A673 (cell line): ENCODE measurements around the gene PAX3. TPM values are rescaled to one million over a fixed set of nuclear protein-coding genes. Genes with fewer than 3 reads are reported as not detected.
A peak's percentile ranks its signal among the peaks of the same experiment; 100 is the strongest.

Experiments
- BruUV-seq: library from RNA; stranded (reverse); fragments of 400-500 nt; replicated peaks from 2 replicates; lab custom pipeline; 2021; lab: Mats Ljungman, UMichigan
- CTCF ChIA-PET: fragments of 300-600 bp; sonication (Branson Sonifier 250); formaldehyde crosslinking; loops from one replicate; lab custom pipeline; 2022; ENCODE audit warnings: antibody characterized with exemption; lab: Charles Lee
- POLR2A ChIA-PET: fragments of 300-600 bp; sonication (Branson Sonifier 250); formaldehyde crosslinking; loops from one replicate; lab custom pipeline; 2022; ENCODE audit warnings: antibody characterized with exemption; ENCODE audit not compliant: low non-redundant PET; lab: Charles Lee
- DNase-seq: peaks from one replicate; pipeline ENCODE4 v3.0.0-alpha.2; 2015; ENCODE audit warnings: low spot score
- H3K27ac ChIP-seq: fragments of 200-600 bp; sonication (generic); 2 replicates; pipeline ENCODE4 v1.5.1; 2016; ENCODE audit warnings: mixed run types, low read depth, mild to moderate bottlenecking, mixed read lengths, antibody characterized with exemption, low read length; ENCODE audit not compliant: poor library complexity, severe bottlenecking
- H3K27me3 ChIP-seq: fragments of 200-600 bp; sonication (generic); replicated peaks from 2 replicates; pipeline ENCODE4 v1.6.1; 2017; ENCODE audit warnings: mixed run types, low read depth, mild to moderate bottlenecking, mixed read lengths, antibody characterized with exemption, low read length; ENCODE audit not compliant: insufficient read depth, poor library complexity
- H3K36me3 ChIP-seq: fragments of 200-600 bp; sonication (generic); 2 replicates; pipeline ENCODE4 v1.6.1; 2016; ENCODE audit warnings: mixed run types, mild to moderate bottlenecking, mixed read lengths, antibody characterized with exemption, low read length; ENCODE audit not compliant: insufficient read depth, poor library complexity, severe bottlenecking
- H3K4me1 ChIP-seq: fragments of 200-600 bp; sonication (generic); 2 replicates; pipeline ENCODE4 v1.6.1; 2017; ENCODE audit warnings: mixed run types, mild to moderate bottlenecking, mixed read lengths, antibody characterized with exemption, low read length; ENCODE audit not compliant: insufficient read depth, poor library complexity, severe bottlenecking
- H3K4me3 ChIP-seq: fragments of 200-600 bp; sonication (generic); 2 replicates; pipeline ENCODE4 v1.5.1; 2016; ENCODE audit warnings: low read depth, mixed run types, mild to moderate bottlenecking, mixed read lengths, low read length; ENCODE audit not compliant: poor library complexity, severe bottlenecking
- H3K9me3 ChIP-seq: fragments of 200-600 bp; sonication (generic); 2 replicates; pipeline ENCODE4 v1.6.1; 2016; ENCODE audit warnings: mixed run types, low read depth, mild to moderate bottlenecking, mixed read lengths, antibody characterized with exemption, low read length; ENCODE audit not compliant: poor library complexity, severe bottlenecking
- EZH2 ChIP-seq: fragments of 200-600 bp; sonication (generic); IDR thresholded peaks from 2 replicates; pipeline ENCODE4 v1.6.1; 2017; ENCODE audit warnings: borderline replicate concordance, low read depth, mild to moderate bottlenecking, mixed read lengths, antibody characterized with exemption, low read length; ENCODE audit not compliant: poor library complexity, severe bottlenecking
- intact Hi-C: fragments of 100-400 bp; cut with micrococcal nuclease; formaldehyde crosslinking; loops from one replicate; pipeline ENCODE4 v1.10.0; 2022; ENCODE audit not compliant: unreplicated experiment
- total RNA-seq: library from RNA; stranded (reverse); gene quantifications from 2 replicates; pipeline ENCODE4 v1.2.3, GENCODE V29; 2021
- TF ChIP-seq, protein P1 (sequence below): fragments of 300-800, 200-600 bp; sonication (generic); conservative IDR thresholded peaks from 2 replicates; pipeline ENCODE4 v1.5.1; 2017; ENCODE audit warnings: low read depth, mild to moderate bottlenecking, antibody characterized with exemption, low read length, moderate library complexity, mixed read lengths

The PAX3 gene
- total RNA-seq, 1 experiment from 2014 or later: 39.3 TPM

GRCh38 chr2:222283634-222284033, 15.2 kb downstream of the PAX3 start:
- H3K36me3 ChIP-seq: peaks cover 10% of the 10 kb centered on the region
- H3K27me3 ChIP-seq: no peaks in the 10 kb centered on the region
- DNase-seq: no peak
- no peak overlapping the region for H3K4me3 ChIP-seq
- no TSS peak for BruUV-seq
- intact Hi-C loops: no loop called here
- no peaks in the 10 kb centered on the region for H3K4me1 ChIP-seq
- ChIA-PET POLR2A (no interaction called here), CTCF (no interaction called here)
- H3K27ac ChIP-seq: no peak overlapping the region
- H3K9me3 ChIP-seq: no peaks in the 10 kb centered on the region
- TF ChIP-seq, protein P1, sequence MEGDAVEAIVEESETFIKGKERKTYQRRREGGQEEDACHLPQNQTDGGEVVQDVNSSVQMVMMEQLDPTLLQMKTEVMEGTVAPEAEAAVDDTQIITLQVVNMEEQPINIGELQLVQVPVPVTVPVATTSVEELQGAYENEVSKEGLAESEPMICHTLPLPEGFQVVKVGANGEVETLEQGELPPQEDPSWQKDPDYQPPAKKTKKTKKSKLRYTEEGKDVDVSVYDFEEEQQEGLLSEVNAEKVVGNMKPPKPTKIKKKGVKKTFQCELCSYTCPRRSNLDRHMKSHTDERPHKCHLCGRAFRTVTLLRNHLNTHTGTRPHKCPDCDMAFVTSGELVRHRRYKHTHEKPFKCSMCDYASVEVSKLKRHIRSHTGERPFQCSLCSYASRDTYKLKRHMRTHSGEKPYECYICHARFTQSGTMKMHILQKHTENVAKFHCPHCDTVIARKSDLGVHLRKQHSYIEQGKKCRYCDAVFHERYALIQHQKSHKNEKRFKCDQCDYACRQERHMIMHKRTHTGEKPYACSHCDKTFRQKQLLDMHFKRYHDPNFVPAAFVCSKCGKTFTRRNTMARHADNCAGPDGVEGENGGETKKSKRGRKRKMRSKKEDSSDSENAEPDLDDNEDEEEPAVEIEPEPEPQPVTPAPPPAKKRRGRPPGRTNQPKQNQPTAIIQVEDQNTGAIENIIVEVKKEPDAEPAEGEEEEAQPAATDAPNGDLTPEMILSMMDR: no peak
- no peak for TF ChIP-seq EZH2

- H3K4me3 ChIP-seq: no peak overlapping the region
- H3K9me3 ChIP-seq: no peaks in the 10 kb centered on the region
- intact Hi-C loops: no loop called here
- POLR2A ChIA-PET: no interaction called here
- no peak for DNase-seq
- no TSS peak for BruUV-seq
- H3K27ac ChIP-seq: no peak overlapping the region
- no peak for TF ChIP-seq EZH2
- TF ChIP-seq, protein P1: no peak
- no peaks in the 10 kb centered on the region for H3K36me3 ChIP-seq
- CTCF ChIA-PET: no interaction called here
- no peaks in the 10 kb centered on the region for H3K4me1 ChIP-seq
- H3K27me3 ChIP-seq: no peaks in the 10 kb centered on the region
Observed at GRCh38 chr2:222281506-222281905, 17.3 kb downstream of the PAX3 start.

- POLR2A ChIA-PET: no interaction called here
- BruUV-seq: no TSS peak
- intact Hi-C loops: no loop called here
Observed at GRCh38 chr2:222280795-222281194, 18.0 kb downstream of the PAX3 start.

More at GRCh38 chr2:222280795-222281194, 18.0 kb downstream of the PAX3 start:
- H3K4me3 ChIP-seq: no peak overlapping the region
- no peak for TF ChIP-seq EZH2
- TF ChIP-seq, protein P1: peak; percentile 29; the same call in 1 of the 2 replicates
- H3K27ac ChIP-seq: no peak overlapping the region
- CTCF ChIA-PET: no interaction called here
- no peak for DNase-seq
- no peaks in the 10 kb centered on the region for H3K36me3 ChIP-seq
- no peaks in the 10 kb centered on the region for H3K4me1 ChIP-seq
- H3K9me3 ChIP-seq: no peaks in the 10 kb centered on the region
- H3K27me3 ChIP-seq: no peaks in the 10 kb centered on the region
